ENCODE measurements around the gene TP53I3.

DNA sequence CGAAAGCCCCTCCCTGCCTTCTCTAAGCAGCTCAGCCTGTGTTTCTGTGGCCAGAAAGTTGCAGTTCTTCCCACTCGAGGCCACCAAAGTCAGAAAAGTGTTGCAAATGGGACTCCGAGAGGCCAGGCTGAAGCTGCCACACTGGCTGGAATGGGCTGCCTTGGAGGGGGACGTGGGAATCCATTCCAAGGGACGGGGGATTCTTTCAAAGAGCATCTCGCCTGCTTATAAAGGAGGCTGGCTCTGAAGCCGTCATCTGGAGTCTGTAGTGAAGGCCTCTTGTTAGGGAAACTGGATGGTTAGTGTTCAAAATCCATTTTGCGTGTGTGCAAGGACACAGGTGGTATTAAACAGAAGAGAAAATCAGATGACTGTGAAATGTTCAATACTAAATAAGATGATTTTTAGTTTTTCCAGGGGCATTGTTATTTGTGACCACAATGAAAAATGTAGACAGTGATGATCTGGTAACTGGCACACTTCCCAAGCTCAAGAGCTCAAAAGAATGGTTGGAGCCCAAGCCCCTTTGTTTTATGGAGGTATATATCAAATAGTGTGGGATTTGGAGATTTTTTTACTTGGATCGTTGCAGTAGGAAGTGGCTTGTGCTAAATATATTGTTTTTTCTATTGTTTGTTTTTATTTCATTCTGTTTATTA is 39.4 kb upstream of the TP53I3 start:
- TF ChIP-seq, protein P1, sequence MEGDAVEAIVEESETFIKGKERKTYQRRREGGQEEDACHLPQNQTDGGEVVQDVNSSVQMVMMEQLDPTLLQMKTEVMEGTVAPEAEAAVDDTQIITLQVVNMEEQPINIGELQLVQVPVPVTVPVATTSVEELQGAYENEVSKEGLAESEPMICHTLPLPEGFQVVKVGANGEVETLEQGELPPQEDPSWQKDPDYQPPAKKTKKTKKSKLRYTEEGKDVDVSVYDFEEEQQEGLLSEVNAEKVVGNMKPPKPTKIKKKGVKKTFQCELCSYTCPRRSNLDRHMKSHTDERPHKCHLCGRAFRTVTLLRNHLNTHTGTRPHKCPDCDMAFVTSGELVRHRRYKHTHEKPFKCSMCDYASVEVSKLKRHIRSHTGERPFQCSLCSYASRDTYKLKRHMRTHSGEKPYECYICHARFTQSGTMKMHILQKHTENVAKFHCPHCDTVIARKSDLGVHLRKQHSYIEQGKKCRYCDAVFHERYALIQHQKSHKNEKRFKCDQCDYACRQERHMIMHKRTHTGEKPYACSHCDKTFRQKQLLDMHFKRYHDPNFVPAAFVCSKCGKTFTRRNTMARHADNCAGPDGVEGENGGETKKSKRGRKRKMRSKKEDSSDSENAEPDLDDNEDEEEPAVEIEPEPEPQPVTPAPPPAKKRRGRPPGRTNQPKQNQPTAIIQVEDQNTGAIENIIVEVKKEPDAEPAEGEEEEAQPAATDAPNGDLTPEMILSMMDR (IDR thresholded peaks at IDR 0.05), result no peak
- no peak for TF ChIP-seq POLR2A (IDR thresholded peaks at IDR 0.05)
